ENCODE data around the gene GGN. TPM values are rescaled to one million over a fixed set of nuclear protein-coding genes. Genes with fewer than 3 reads are reported as not detected.
"Not testable (repeated sequence)": the region's sequence is repeated elsewhere in the genome, so short reads cannot be mapped to it uniquely, and the experiment has no call there.

GGN gene
- total RNA-seq, 1 donor from 2014 or later = 0.59 TPM

DNA sequence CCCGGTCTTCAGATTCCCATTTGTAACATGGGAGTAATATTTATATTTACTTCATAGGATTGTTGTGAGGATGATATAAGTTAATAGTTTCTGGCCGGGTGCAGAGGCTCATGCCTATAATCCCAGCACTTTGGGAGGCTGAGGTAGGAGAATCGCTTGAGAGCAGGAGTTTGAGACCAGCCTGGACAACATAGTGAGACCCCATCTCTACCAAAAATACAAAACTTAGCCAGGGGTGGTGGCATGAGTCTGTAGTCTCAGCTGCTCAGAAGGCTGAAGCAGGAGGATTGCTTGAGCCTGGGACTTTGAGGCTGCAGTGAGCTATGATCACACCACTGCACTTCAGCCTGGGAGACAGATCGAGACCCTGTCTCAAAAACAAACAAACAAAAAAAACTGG lies 41.0 kb downstream of the GGN start:
- H3K9me3 ChIP-seq = no peaks in the 10 kb centered on the region
- TF ChIP-seq, protein P1, sequence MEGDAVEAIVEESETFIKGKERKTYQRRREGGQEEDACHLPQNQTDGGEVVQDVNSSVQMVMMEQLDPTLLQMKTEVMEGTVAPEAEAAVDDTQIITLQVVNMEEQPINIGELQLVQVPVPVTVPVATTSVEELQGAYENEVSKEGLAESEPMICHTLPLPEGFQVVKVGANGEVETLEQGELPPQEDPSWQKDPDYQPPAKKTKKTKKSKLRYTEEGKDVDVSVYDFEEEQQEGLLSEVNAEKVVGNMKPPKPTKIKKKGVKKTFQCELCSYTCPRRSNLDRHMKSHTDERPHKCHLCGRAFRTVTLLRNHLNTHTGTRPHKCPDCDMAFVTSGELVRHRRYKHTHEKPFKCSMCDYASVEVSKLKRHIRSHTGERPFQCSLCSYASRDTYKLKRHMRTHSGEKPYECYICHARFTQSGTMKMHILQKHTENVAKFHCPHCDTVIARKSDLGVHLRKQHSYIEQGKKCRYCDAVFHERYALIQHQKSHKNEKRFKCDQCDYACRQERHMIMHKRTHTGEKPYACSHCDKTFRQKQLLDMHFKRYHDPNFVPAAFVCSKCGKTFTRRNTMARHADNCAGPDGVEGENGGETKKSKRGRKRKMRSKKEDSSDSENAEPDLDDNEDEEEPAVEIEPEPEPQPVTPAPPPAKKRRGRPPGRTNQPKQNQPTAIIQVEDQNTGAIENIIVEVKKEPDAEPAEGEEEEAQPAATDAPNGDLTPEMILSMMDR (IDR thresholded peaks at IDR 0.05) = no peak
- ATAC-seq = no peak
- H3K27me3 ChIP-seq (ENCODE audit: low read depth) = no peaks in the 10 kb centered on the region
- H3K27ac ChIP-seq = no peak overlapping the region
- no peaks in the 10 kb centered on the region for H3K4me1 ChIP-seq
- intact Hi-C loops (cut with DNase I) = no loop called here
- DNase-seq = no peak
- peaks cover 8% of the 10 kb centered on the region for H3K36me3 ChIP-seq
- no peak overlapping the region for H3K4me3 ChIP-seq

DNA sequence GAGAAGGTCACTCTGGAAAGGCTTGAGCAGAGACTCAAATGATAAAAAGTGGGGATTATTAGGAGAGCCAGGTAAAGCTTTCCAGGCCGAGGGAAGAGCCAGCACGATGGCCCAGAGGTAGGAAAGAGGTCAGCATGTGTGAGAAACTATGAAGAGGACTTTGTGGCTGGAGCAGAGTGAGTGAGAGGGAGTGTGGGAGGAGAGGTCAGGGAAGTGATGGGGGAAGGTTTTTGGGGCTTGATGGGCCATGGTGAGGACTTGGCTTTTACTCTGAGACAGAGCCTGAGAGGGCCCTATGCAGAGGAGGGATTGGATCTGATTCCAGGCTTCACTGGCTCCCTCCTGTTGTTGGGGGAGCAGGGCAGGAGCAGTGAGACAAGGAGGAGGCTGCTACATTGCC lies 46.9 kb downstream of the GGN start:
- H3K9me3 ChIP-seq = no peaks in the 10 kb centered on the region
- intact Hi-C loops (cut with DNase I) = no loop called here
- no peaks in the 10 kb centered on the region for H3K27me3 ChIP-seq (ENCODE audit: low read depth)
- no peak for DNase-seq
- H3K4me3 ChIP-seq = no peak overlapping the region
- no peak overlapping the region for H3K27ac ChIP-seq
- TF ChIP-seq, protein P1 (IDR thresholded peaks at IDR 0.05) = no peak
- no peak for ATAC-seq
- H3K36me3 ChIP-seq = peaks cover 12% of the 10 kb centered on the region
- peaks cover 15% of the 10 kb centered on the region for H3K4me1 ChIP-seq

DNA sequence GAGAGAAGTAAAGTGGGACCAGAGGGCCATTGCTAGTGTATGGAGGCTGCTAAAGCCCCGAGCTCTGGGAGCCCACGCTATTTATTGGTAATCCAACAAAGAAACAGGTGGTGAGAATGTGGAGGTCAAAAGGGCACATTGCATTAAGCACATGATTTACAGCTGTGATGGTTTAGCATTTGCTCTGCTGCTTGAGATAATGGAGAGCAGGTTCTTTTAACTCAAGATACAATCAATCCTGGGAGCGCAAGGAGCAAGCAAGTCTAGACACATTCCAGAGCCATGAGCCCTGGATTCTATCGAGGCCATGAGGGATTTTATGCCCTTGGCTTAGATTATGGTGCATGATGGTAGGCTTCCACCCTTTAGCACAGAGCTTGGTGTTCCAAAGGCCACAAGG lies 48.8 kb downstream of the GGN start:
- ATAC-seq; intact Hi-C loops (cut with DNase I): not testable (repeated sequence)
- H3K4me1 ChIP-seq = peaks cover 20% of the 10 kb centered on the region

DNA sequence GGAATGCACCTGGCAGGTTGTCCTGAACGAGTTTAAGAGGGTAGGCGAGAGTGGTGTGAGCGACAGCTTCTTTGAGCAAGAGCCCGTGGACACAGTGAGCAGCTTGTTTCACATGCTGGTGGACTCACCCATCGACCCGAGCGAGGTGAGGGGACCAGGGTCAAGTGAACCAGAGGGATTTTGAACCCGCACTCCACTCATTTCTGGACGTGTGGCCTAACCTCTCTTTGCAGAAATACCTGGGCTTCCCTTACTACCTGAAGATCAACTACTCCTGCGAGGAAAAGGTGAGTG lies 50.5 kb downstream of the GGN start:
- Histone ChIP-seq H3K4me1 (peaks cover 20% of the 10 kb centered on the region), H3K27ac (peak overlapping the region; percentile 82), H3K36me3 (peaks cover 4% of the 10 kb centered on the region), H3K4me3 (peak overlapping the region; percentile 65), H3K9me3 (no peaks in the 10 kb centered on the region), H3K27me3 (ENCODE audit: low read depth) (no peaks in the 10 kb centered on the region)
- intact Hi-C loops (cut with DNase I) = no loop called here
- TF ChIP-seq, protein P1 (IDR thresholded peaks at IDR 0.05) = no peak
- ATAC-seq (peak in 1 of 2 donors; percentile 30), DNase-seq (no peak)

More for the DNA sequence above, 48.8 kb downstream of the GGN start:
- not testable (repeated sequence) for DNase-seq; H3K27ac ChIP-seq; H3K9me3 ChIP-seq; H3K36me3 ChIP-seq; H3K27me3 ChIP-seq (ENCODE audit: low read depth); H3K4me3 ChIP-seq

DNA sequence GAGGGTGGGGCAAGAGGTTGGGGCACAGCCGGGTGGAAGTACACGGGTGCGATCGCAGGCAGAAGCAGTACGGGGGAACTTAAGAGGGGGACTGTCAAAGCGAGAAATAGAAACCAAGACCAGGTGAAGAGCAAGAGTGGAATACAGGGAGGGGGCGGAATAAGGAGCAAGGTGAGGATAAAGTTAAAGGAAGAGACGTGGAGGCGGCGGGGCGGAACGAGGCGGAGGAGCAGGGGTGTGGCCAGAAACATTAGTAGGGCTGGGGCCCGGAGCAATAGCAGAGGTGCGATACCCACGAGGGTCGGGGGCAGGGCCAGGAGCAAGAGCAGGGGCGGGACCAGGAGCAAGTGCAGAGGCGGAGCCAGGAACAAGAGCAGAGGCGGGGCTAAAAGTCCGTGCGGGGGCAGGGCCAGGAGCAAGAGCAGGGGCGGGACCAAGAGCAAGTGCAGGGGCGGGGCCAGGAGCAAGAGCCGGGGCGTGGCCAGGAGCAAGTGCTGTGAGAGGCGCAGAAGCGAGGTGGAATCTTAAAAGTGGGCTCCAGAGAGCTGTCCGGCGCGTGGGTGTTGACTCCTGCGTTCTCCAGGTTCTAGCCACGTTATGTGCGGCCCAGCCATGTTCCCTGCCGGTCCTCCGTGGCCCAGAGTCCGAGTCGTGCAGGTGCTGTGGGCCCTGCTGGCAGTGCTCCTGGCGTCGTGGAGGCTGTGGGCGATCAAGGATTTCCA lies 51.0 kb downstream of the GGN start:
- intact Hi-C loops (cut with DNase I) = no loop called here
- TF ChIP-seq, protein P1 (IDR thresholded peaks at IDR 0.05) = no peak
- no peaks in the 10 kb centered on the region for H3K9me3 ChIP-seq

DNA sequence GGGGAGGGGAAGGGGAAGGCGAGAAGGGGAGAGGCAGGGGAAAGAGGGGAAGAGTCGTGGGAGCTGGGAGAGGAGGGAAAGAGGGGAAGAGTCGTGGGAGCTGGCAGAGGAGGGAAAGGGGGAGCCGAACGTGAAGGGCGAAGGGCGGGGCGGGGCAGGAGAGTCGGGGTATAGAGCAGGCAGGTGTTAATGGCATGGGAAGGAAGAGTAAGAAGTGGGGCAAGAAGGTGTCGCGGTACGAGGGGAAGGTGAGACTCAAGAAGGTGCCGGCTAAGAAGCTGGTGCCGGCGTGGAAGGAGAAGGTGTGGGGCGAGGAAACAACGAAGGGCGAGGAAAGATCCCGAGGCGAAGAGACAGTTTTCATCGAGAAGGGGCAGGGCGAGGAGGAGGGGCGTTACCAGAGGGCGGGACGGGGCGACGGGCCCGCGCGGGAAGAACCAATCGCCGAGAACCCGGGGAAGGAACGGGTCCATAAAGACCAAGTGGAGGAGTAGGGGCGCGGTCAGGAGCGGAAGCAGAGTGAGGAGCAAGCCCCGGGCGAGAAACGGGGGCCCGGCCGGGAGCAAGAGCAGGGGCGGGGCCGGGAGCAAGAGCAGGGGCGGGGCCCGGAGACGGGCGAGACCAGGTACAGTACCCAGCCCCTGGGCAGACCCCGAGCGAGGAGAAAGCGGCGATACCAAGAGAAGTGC lies 51.7 kb downstream of the GGN start:
- H3K36me3 ChIP-seq = peaks cover 4% of the 10 kb centered on the region
- H3K27ac ChIP-seq = peak overlapping the region; percentile 82
- peaks cover 20% of the 10 kb centered on the region for H3K4me1 ChIP-seq
- H3K9me3 ChIP-seq = no peaks in the 10 kb centered on the region
- DNase-seq (peak; percentile 98), ATAC-seq (peak; percentile 93)
- H3K27me3 ChIP-seq (ENCODE audit: low read depth) = no peaks in the 10 kb centered on the region
- intact Hi-C loops (cut with DNase I) = no loop called here
- TF ChIP-seq, protein P1 (IDR thresholded peaks at IDR 0.05) = no peak
- peak overlapping the region; percentile 65 for H3K4me3 ChIP-seq

More for the DNA sequence above, 51.0 kb downstream of the GGN start:
- H3K27ac ChIP-seq = peak overlapping the region; percentile 82
- peak; percentile 90 to 93 for ATAC-seq
- H3K36me3 ChIP-seq = peaks cover 4% of the 10 kb centered on the region
- H3K4me3 ChIP-seq = peak overlapping the region; percentile 65
- DNase-seq = peak; percentile 99
- H3K4me1 ChIP-seq = peaks cover 20% of the 10 kb centered on the region
- no peaks in the 10 kb centered on the region for H3K27me3 ChIP-seq (ENCODE audit: low read depth)

All from lower lobe of right lung (tissue), 2 donors.